Smooth muscle cell (in vitro differentiated cells): ENCODE data around the gene USP54. TPM values are rescaled to one million over a fixed set of nuclear protein-coding genes. Genes with fewer than 3 reads are reported as not detected.
A peak's percentile ranks its signal among the peaks of the same experiment; 100 is the strongest.

Source experiments
- DNase-seq: peaks from one replicate; lab custom pipeline; 2025; ENCODE audit not compliant: unreplicated experiment; lab: John Stamatoyannopoulos, UW
- H2AFZ ChIP-seq: fragments of 200-600 bp; sonication (generic); 2 replicates; pipeline ENCODE4 v1.6.0; 2016; ENCODE audit warnings: antibody characterized with exemption, low read depth, mild to moderate bottlenecking
- H3F3A ChIP-seq: fragments of 200-600 bp; sonication (generic); 2 replicates; pipeline ENCODE4 v1.6.0; 2017; ENCODE audit warnings: antibody characterized with exemption, low read depth
- H3K27ac ChIP-seq: fragments of 200-600 bp; sonication (generic); 2 replicates; pipeline ENCODE4 v1.5.1; 2016; ENCODE audit warnings: low read depth, mild to moderate bottlenecking
- H3K27me3 ChIP-seq: fragments of 200-600 bp; sonication (generic); 2 replicates; pipeline ENCODE4 v1.6.1; 2016; ENCODE audit warnings: low read depth, mild to moderate bottlenecking
- H3K36me3 ChIP-seq: fragments of 200-600 bp; sonication (generic); 2 replicates; pipeline ENCODE4 v1.5.1; 2016; ENCODE audit warnings: low read depth
- H3K4me1 ChIP-seq: fragments of 200-600 bp; sonication (generic); 2 replicates; pipeline ENCODE4 v1.5.1; 2016; ENCODE audit warnings: low read depth
- H3K4me2 ChIP-seq: fragments of 200-600 bp; sonication (generic); 2 replicates; pipeline ENCODE4 v1.6.0; 2016; ENCODE audit warnings: mild to moderate bottlenecking
- H3K4me3 ChIP-seq: fragments of 200-600 bp; sonication (generic); 2 replicates; pipeline ENCODE4 v1.5.1; 2016; ENCODE audit warnings: mild to moderate bottlenecking
- H3K79me2 ChIP-seq: fragments of 200-600 bp; sonication (generic); 2 replicates; pipeline ENCODE4 v1.6.0; 2016; ENCODE audit warnings: low read depth, mild to moderate bottlenecking
- H3K9ac ChIP-seq: fragments of 200-600 bp; sonication (generic); 2 replicates; pipeline ENCODE4 v1.6.0; 2016; ENCODE audit warnings: low read depth
- H3K9me3 ChIP-seq: fragments of 200-600 bp; sonication (generic); replicated peaks from 2 replicates; pipeline ENCODE4 v1.5.1; 2016; ENCODE audit warnings: low read depth
- H4K20me1 ChIP-seq: fragments of 200-600 bp; sonication (generic); 2 replicates; pipeline ENCODE4 v1.6.0; 2016; ENCODE audit warnings: low read depth
- WGBS: methylation state at CpG from one replicate; pipeline ENCODE4 v1.1.7; 2016; ENCODE audit warnings: low lambda C conversion rate; 5-methylcytosine and 5-hydroxymethylcytosine counted together
- polyA plus RNA-seq: library from polyadenylated mRNA; unstranded; fragments of >200 nt; fragmentation: Nextera tagmentation; extraction: Ambion mirVana; gene quantifications from 2 replicates; pipeline ENCODE4 v1.2.1, GENCODE V29; 2016
- total RNA-seq: library from RNA; depleted of rRNA; stranded (reverse); fragments of >200 nt; gene quantifications from 2 replicates; pipeline ENCODE4 v1.2.3, GENCODE V29; 2014
- TF ChIP-seq, protein P1 (sequence below): fragments of 200-600 bp; sonication (generic); IDR thresholded peaks from 2 replicates; pipeline ENCODE4 v1.5.1; 2017; ENCODE audit warnings: borderline replicate concordance, mild to moderate bottlenecking, antibody characterized with exemption; ENCODE audit not compliant: insufficient read depth, poor library complexity, severe bottlenecking

The USP54 gene
- total and polyA plus RNA-seq, 2 experiments from 2014 or later = 3.1 to 8.2 TPM

GRCh38 chr10:73593812-73594211 lies 2.7 kb upstream of the USP54 start:
- no peak for DNase-seq
- no peak overlapping the region for H2AFZ ChIP-seq
- H3K27me3 ChIP-seq = no peaks in the 10 kb centered on the region
- H3F3A ChIP-seq = no peaks in the 10 kb centered on the region
- no peaks in the 10 kb centered on the region for H3K79me2 ChIP-seq
- TF ChIP-seq, protein P1, sequence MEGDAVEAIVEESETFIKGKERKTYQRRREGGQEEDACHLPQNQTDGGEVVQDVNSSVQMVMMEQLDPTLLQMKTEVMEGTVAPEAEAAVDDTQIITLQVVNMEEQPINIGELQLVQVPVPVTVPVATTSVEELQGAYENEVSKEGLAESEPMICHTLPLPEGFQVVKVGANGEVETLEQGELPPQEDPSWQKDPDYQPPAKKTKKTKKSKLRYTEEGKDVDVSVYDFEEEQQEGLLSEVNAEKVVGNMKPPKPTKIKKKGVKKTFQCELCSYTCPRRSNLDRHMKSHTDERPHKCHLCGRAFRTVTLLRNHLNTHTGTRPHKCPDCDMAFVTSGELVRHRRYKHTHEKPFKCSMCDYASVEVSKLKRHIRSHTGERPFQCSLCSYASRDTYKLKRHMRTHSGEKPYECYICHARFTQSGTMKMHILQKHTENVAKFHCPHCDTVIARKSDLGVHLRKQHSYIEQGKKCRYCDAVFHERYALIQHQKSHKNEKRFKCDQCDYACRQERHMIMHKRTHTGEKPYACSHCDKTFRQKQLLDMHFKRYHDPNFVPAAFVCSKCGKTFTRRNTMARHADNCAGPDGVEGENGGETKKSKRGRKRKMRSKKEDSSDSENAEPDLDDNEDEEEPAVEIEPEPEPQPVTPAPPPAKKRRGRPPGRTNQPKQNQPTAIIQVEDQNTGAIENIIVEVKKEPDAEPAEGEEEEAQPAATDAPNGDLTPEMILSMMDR = no peak
- H3K4me1 ChIP-seq = peaks cover 31% of the 10 kb centered on the region
- H3K36me3 ChIP-seq = no peaks in the 10 kb centered on the region
- no peak overlapping the region for H3K9ac ChIP-seq
- H4K20me1 ChIP-seq = no peaks in the 10 kb centered on the region
- no peak overlapping the region for H3K27ac ChIP-seq
- 89% methylated on average over 5 of the region's 5 CpGs for WGBS
- H3K9me3 ChIP-seq = no peaks in the 10 kb centered on the region
- H3K4me2 ChIP-seq = no peak overlapping the region
- H3K4me3 ChIP-seq = no peak overlapping the region

DNA sequence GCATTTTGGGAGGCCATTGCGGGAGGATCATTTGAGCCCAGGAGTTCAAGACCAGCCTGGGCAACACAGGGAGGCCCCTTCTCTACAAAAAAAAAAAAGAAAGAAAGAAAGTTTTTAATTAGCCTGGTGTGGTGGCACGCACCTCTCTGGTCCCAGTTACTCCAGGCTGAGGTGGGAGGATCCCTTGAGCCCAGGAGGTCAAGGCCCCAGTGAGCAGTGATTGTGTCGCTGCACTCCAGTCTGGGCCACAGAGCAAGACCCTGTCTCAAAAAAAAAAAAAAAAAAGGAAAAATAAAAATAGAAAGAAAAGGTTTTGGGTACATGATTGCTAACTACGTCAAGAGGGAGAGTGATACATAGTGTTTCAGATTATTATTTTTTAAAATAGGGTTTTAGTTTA lies 2.0 kb upstream of the USP54 start:
- no peak for DNase-seq
- 94% methylated on average over 4 of the region's 4 CpGs for WGBS
- H4K20me1 ChIP-seq = no peaks in the 10 kb centered on the region

GRCh38 chr10:73591935-73592699 lies 975 bp upstream of the USP54 start:
- WGBS = 33% methylated on average over 3 of the region's 3 CpGs
- no peak for DNase-seq
- peak overlapping the region; percentile 54 for H2AFZ ChIP-seq
- H3K27ac ChIP-seq = peak overlapping the region; percentile 73
- no peaks in the 10 kb centered on the region for H3K79me2 ChIP-seq
- no peaks in the 10 kb centered on the region for H3K27me3 ChIP-seq
- H3K4me3 ChIP-seq = peak overlapping the region; percentile 34
- H4K20me1 ChIP-seq = no peaks in the 10 kb centered on the region
- H3K9ac ChIP-seq = peak overlapping the region; percentile 52
- TF ChIP-seq, protein P1 = no peak
- H3K4me2 ChIP-seq = peak overlapping the region; percentile 81
- no peaks in the 10 kb centered on the region for H3K9me3 ChIP-seq
- peaks cover 31% of the 10 kb centered on the region for H3K4me1 ChIP-seq
- no peaks in the 10 kb centered on the region for H3K36me3 ChIP-seq
- no peaks in the 10 kb centered on the region for H3F3A ChIP-seq

More for the DNA sequence above, 2.0 kb upstream of the USP54 start:
- no peak overlapping the region for H3K9ac ChIP-seq
- H2AFZ ChIP-seq = no peak overlapping the region
- H3K79me2 ChIP-seq = no peaks in the 10 kb centered on the region
- H3F3A ChIP-seq = no peaks in the 10 kb centered on the region
- no peak overlapping the region for H3K4me2 ChIP-seq
- TF ChIP-seq, protein P1 = no peak
- no peak overlapping the region for H3K27ac ChIP-seq
- no peaks in the 10 kb centered on the region for H3K27me3 ChIP-seq
- no peak overlapping the region for H3K4me3 ChIP-seq
- peaks cover 31% of the 10 kb centered on the region for H3K4me1 ChIP-seq
- no peaks in the 10 kb centered on the region for H3K36me3 ChIP-seq
- no peaks in the 10 kb centered on the region for H3K9me3 ChIP-seq
